MM.1S (cell line): ENCODE measurements around the gene EHBP1L1.

ENCODE experiments used
- DNase-seq: peaks from one replicate; pipeline ENCODE4 v3.0.0-alpha.2; 2015
- H2AFZ ChIP-seq: fragments of 300-600 bp; sonication (generic); 2 replicates; pipeline ENCODE4 v1.6.0; 2016; ENCODE audit warnings: antibody characterized with exemption, low read length
- H3F3A ChIP-seq: fragments of 300-600 bp; sonication (generic); 2 replicates; pipeline ENCODE4 v1.6.1; 2016; ENCODE audit warnings: mild to moderate bottlenecking, antibody characterized with exemption, low read length, moderate library complexity, mixed read lengths; ENCODE audit not compliant: insufficient read depth
- H3K27ac ChIP-seq: fragments of 300-600 bp; sonication (generic); 2 replicates; pipeline ENCODE4 v1.5.1; 2016; ENCODE audit warnings: mild to moderate bottlenecking, low read length
- H3K27me3 ChIP-seq: fragments of 300-600 bp; sonication (generic); replicated peaks from 2 replicates; pipeline ENCODE4 v1.6.0; 2016; ENCODE audit warnings: low read length; ENCODE audit not compliant: insufficient read depth
- H3K36me3 ChIP-seq: fragments of 300-600 bp; sonication (generic); replicated peaks from 2 replicates; pipeline ENCODE4 v1.6.1; 2016; ENCODE audit warnings: mild to moderate bottlenecking, low read length, mixed read lengths; ENCODE audit not compliant: insufficient read depth
- H3K4me1 ChIP-seq: fragments of 300-600 bp; sonication (generic); 2 replicates; pipeline ENCODE4 v1.6.1; 2016; ENCODE audit warnings: low read length, mixed read lengths
- H3K4me2 ChIP-seq: fragments of 300-600 bp; sonication (generic); 2 replicates; pipeline ENCODE4 v1.6.0; 2016; ENCODE audit warnings: low read depth, low read length
- H3K4me3 ChIP-seq: fragments of 300-600 bp; sonication (generic); 2 replicates; pipeline ENCODE4 v1.5.1; 2016; ENCODE audit warnings: low read length, mixed read lengths
- H3K79me2 ChIP-seq: fragments of 300-600 bp; sonication (generic); 2 replicates; pipeline ENCODE4 v1.6.1; 2016; ENCODE audit warnings: mixed run types, low read length, mixed read lengths
- H3K9ac ChIP-seq: fragments of 300-600 bp; sonication (generic); 2 replicates; pipeline ENCODE4 v1.6.1; 2016; ENCODE audit warnings: low read length, mixed read lengths
- H3K9me2 ChIP-seq: fragments of 300-600 bp; sonication (generic); replicated peaks from 2 replicates; pipeline ENCODE4 v1.6.1; 2016; ENCODE audit warnings: mild to moderate bottlenecking, low read length, mixed read lengths; ENCODE audit not compliant: insufficient read depth
- H3K9me3 ChIP-seq: fragments of 300-600 bp; sonication (generic); replicated peaks from 2 replicates; pipeline ENCODE4 v1.6.1; 2016; ENCODE audit warnings: mild to moderate bottlenecking, low read length, mixed read lengths; ENCODE audit not compliant: insufficient read depth
- H4K20me1 ChIP-seq: fragments of 300-600 bp; sonication (generic); 2 replicates; pipeline ENCODE4 v1.6.1; 2016; ENCODE audit warnings: mild to moderate bottlenecking, low read length, moderate library complexity, mixed read lengths; ENCODE audit not compliant: insufficient read depth
- EZH2 ChIP-seq: fragments of 300-600 bp; sonication (generic); optimal IDR thresholded peaks from 2 replicates; pipeline ENCODE3; 2017; ENCODE audit warnings: low read depth, mild to moderate bottlenecking, antibody characterized with exemption, low read length, mixed read lengths
- EZH2phosphoT487 ChIP-seq: fragments of 300-600 bp; sonication (generic); IDR thresholded peaks from 2 replicates; pipeline ENCODE4 v1.6.1; 2018; ENCODE audit warnings: antibody characterized with exemption, low read length
- TF ChIP-seq, protein P1 (sequence below): fragments of 300-600 bp; sonication (generic); IDR thresholded peaks from 2 replicates; pipeline ENCODE4 v1.5.1; 2016; ENCODE audit warnings: antibody characterized with exemption, low read length, mixed read lengths

Gene EHBP1L1

DNA sequence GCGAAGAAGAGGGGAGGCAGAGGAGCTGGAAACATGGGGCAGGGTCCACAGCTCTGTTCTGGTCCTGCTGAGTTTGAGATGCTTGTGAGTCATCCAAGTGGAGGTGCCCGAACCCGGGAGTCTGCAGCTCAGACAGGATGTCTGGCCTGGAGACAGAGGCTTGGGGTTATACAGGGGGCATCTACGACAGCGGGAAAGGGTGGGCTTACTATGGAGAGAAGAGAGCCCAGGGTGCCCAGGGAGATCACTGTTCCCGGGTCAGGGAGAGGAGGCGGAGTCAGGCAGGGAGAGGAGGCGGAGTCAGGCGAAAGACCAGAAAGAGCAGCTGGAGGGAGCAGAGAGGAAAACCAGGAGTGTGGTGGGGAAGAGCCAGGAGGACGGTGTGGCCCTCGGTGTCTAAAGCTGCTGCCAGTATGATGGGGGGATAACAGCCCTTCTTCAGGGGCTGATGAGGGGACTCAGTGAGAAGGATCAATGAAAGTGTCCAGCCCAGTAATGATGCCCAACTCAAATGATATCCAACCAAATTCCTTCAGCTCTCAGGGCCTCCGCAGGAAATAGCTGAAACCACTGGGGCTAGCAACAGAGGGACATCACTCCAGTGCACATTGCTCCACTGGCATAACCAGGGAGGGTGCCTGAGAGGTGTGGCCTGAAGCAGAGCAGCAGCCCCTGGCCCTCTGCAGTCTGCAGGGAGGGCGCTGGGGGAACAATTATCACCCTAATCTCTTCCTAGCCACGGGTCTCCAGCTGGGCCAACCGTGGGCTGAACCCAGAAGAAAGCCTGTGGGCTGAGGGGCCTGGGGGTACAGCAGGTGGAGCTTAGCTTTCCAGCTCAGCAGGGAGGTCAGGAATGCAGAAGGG lies 15.1 kb upstream of the EHBP1L1 start:
- Histone ChIP-seq H3K27ac (no peak overlapping the region), H3K9ac (no peak overlapping the region), H3K79me2 (no peaks in the 10 kb centered on the region), H2AFZ (no peak overlapping the region), H3K27me3 (no peaks in the 10 kb centered on the region), H3K4me1 (0 out of 2 replicates have a peak, but pooled peaks cover 5% of the 10 kb centered on the region), H3K9me3 (no peaks in the 10 kb centered on the region), H3K4me3 (no peak overlapping the region), H4K20me1 (no peaks in the 10 kb centered on the region), H3K4me2 (no peak overlapping the region), H3F3A (peaks cover 15% of the 10 kb centered on the region; the same call in 1 of the 2 replicates), H3K36me3 (no peaks in the 10 kb centered on the region), H3K9me2 (no peaks in the 10 kb centered on the region)
- no peak for TF ChIP-seq EZH2
- no peak for TF ChIP-seq EZH2phosphoT487
- TF ChIP-seq, protein P1, sequence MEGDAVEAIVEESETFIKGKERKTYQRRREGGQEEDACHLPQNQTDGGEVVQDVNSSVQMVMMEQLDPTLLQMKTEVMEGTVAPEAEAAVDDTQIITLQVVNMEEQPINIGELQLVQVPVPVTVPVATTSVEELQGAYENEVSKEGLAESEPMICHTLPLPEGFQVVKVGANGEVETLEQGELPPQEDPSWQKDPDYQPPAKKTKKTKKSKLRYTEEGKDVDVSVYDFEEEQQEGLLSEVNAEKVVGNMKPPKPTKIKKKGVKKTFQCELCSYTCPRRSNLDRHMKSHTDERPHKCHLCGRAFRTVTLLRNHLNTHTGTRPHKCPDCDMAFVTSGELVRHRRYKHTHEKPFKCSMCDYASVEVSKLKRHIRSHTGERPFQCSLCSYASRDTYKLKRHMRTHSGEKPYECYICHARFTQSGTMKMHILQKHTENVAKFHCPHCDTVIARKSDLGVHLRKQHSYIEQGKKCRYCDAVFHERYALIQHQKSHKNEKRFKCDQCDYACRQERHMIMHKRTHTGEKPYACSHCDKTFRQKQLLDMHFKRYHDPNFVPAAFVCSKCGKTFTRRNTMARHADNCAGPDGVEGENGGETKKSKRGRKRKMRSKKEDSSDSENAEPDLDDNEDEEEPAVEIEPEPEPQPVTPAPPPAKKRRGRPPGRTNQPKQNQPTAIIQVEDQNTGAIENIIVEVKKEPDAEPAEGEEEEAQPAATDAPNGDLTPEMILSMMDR, result no peak
- DNase-seq, result no peak

- no peak for DNase-seq
- no peaks in the 10 kb centered on the region for H4K20me1 ChIP-seq
- TF ChIP-seq EZH2, result no peak
- no peak for TF ChIP-seq EZH2phosphoT487
- H2AFZ ChIP-seq, result no peak overlapping the region
- H3K27ac ChIP-seq, result no peak overlapping the region
- H3K79me2 ChIP-seq, result peaks cover 3% of the 10 kb centered on the region; the same call in 1 of the 2 replicates
- no peaks in the 10 kb centered on the region for H3K27me3 ChIP-seq
- no peaks in the 10 kb centered on the region for H3K9me3 ChIP-seq
- H3K4me3 ChIP-seq, result no peak overlapping the region
- H3K4me2 ChIP-seq, result no peak overlapping the region
- no peaks in the 10 kb centered on the region for H3K36me3 ChIP-seq
- H3K4me1 ChIP-seq, result 0 out of 2 replicates have a peak, but pooled peaks cover 5% of the 10 kb centered on the region
- no peak overlapping the region for H3K9ac ChIP-seq
- peaks cover 14% of the 10 kb centered on the region; the same call in 1 of the 2 replicates for H3F3A ChIP-seq
- H3K9me2 ChIP-seq, result no peaks in the 10 kb centered on the region
Measured at GRCh38 chr11:65562020-65562419, 13.8 kb upstream of the EHBP1L1 start.

- no peaks in the 10 kb centered on the region for H3K9me3 ChIP-seq
- peaks cover 11% of the 10 kb centered on the region; the same call in 1 of the 2 replicates for H3F3A ChIP-seq
- TF ChIP-seq, protein P1, result no peak
- no peak for TF ChIP-seq EZH2phosphoT487
- no peak for TF ChIP-seq EZH2
- peaks cover 6% of the 10 kb centered on the region for H3K79me2 ChIP-seq
- 0 out of 2 replicates have a peak, but pooled peaks cover 5% of the 10 kb centered on the region for H3K4me1 ChIP-seq
- DNase-seq, result no peak
- no peak overlapping the region for H3K27ac ChIP-seq
- no peaks in the 10 kb centered on the region for H3K36me3 ChIP-seq
- H3K9me2 ChIP-seq, result no peaks in the 10 kb centered on the region
- no peaks in the 10 kb centered on the region for H4K20me1 ChIP-seq
- H3K4me2 ChIP-seq, result no peak overlapping the region
- no peak overlapping the region for H3K4me3 ChIP-seq
- H3K27me3 ChIP-seq, result no peaks in the 10 kb centered on the region
- H3K9ac ChIP-seq, result no peak overlapping the region
- no peak overlapping the region for H2AFZ ChIP-seq
Measured at GRCh38 chr11:65562788-65563187, 13.1 kb upstream of the EHBP1L1 start.

GRCh38 chr11:65563601-65564000 lies 12.3 kb upstream of the EHBP1L1 start:
- no peak overlapping the region for H3K4me2 ChIP-seq

More at GRCh38 chr11:65563601-65564000, 12.3 kb upstream of the EHBP1L1 start:
- Histone ChIP-seq H3F3A (peaks cover 11% of the 10 kb centered on the region; the same call in 1 of the 2 replicates), H3K79me2 (peaks cover 15% of the 10 kb centered on the region), H4K20me1 (no peaks in the 10 kb centered on the region), H3K27ac (no peak overlapping the region), H3K4me1 (peaks cover 4% of the 10 kb centered on the region; the same call in 1 of the 2 replicates), H2AFZ (no peak overlapping the region), H3K9ac (no peak overlapping the region), H3K4me3 (no peak overlapping the region), H3K36me3 (no peaks in the 10 kb centered on the region), H3K27me3 (no peaks in the 10 kb centered on the region), H3K9me2 (no peaks in the 10 kb centered on the region), H3K9me3 (no peaks in the 10 kb centered on the region)
- TF ChIP-seq EZH2phosphoT487 (no peak), EZH2 (no peak)
- TF ChIP-seq, protein P1, result no peak
- no peak for DNase-seq
